NOMO-1 treated with dmso at 0.1 percent for 144 hours (cell line): ENCODE measurements around the gene PIANP.
"Not testable (repeated sequence)": the region's sequence is repeated elsewhere in the genome, so short reads cannot be mapped to it uniquely, and the experiment has no call there.

Experiments
- DNase-seq: peaks from one replicate; lab custom pipeline; 2025; ENCODE audit not compliant: unreplicated experiment; lab: John Stamatoyannopoulos, UW

The PIANP gene, protein sequence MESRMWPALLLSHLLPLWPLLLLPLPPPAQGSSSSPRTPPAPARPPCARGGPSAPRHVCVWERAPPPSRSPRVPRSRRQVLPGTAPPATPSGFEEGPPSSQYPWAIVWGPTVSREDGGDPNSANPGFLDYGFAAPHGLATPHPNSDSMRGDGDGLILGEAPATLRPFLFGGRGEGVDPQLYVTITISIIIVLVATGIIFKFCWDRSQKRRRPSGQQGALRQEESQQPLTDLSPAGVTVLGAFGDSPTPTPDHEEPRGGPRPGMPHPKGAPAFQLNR

DNA sequence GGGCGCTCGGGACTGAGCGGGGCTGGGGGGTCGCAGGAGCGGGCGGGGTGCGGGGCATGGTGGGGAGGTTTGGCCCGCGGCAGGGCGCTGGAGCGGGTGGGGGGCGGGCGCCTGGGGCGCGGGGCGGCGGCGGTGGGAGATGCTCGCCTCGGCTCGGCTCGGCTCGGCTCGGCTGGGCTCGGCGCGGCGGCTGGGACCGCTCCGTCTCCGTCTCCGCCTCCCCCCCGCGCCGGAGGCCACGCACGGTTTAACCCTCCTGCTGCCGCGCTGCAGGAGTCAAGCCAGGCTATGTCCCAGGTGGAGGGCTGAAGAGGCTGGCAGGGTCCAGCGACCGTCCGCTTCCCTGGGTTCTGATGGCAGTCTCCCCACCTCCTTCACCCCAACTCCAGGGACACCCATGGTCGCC lies at the start of gene PIANP:
Gene PIANP (minus strand): TSS at position 170 of the 406 bp plus-strand sequence. CDS start 2,754 bp downstream, outside the sequence.
- DNase-seq: no peak

DNA sequence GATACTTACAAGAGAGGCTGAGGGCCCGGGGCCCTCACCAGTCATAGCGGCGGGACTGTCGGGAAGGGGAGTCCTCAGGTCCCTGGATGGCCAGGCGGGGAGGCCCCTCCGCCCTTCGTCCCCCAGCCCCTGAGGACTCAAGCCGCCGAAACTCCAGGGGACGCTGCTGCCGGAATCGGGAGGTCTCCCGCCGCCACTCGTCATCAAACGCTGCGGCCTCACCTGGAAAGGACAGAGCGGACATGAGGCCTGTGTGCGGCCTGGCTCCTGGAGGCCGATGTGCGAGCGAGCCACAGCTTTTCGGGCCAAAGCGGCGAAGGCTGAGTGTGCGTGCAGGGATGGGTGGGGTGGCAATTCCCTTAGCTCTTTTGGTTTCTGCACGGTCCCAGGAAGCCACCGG lies 48.1 kb upstream of the PIANP start:
- no peak for DNase-seq

DNA sequence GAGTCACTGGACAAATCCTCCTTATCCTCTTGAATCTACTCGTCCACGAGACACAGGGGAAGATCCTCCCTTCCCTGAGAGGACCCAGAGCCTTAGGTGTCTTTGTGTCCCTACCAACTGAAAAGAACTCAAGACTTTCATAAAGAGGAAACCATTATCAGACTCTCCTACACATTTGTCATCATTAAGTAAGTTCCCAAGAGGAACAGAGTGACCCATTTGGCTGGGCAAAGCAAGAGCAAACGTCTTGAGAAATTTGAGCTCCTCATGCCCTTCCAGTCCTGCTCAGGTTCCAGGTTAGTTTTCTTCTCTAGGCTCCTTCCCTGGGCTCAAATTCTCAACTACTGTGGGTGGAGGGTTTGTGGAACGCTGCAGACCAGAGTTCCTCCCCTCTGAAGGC lies 46.6 kb upstream of the PIANP start:
- no peak for DNase-seq

DNA sequence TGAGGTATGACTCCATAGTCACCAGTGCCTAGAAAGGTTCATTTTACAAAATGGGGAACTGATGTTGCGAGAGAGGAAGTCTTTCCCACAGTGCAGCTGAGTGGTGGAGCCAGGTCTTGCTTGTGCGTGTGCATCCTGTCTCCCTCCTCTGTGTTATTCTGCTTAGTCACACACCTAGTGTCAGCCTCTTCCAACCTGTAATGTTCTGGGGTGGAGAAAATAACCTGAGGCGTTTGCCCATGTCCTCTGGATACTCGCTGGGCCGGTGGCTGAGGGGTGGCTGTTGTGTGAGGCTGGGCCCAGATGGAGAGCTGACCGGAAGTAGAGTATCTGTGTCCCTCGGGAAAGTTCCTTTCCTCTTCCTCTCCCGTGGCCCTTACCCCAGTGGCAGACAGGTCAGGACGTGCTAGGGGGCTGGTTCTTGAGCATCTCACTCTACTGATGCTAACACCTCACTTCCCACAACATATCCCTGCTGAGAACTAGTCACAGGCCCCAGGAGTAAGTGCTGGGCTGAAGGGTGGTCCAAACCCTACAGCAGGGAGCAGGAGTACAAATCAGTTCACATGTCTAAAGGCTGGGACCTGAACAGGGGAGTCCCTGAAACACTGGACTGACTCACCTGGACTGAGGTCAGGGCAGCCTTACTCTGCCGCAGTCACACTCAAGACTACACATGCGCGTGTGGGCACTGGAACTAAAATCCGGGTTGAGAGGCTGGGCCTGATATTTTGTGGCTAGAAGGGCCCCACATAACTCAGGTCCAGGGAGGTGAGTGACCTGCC lies 45.3 kb upstream of the PIANP start:
- DNase-seq: peak; percentile 89

DNA sequence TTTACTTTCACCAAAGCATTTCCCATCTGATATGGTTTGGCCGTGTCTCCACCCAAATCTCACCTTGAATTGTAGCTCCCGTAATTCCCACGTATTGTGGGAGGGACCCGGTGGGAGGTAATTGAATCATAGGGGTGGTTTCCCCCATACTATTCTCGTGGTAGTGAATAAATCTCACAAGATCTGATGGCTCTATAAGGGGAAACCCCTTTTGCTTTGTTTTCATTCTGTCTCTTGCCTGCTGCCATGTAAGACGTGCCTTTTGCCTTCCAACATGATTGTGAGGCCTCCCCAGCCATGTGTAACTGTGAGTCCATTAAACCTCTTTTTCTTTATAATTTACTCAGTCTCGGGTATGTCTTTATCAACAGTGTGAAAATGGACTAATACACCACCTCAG lies 42.7 kb upstream of the PIANP start:
- not testable (repeated sequence) for DNase-seq

DNA sequence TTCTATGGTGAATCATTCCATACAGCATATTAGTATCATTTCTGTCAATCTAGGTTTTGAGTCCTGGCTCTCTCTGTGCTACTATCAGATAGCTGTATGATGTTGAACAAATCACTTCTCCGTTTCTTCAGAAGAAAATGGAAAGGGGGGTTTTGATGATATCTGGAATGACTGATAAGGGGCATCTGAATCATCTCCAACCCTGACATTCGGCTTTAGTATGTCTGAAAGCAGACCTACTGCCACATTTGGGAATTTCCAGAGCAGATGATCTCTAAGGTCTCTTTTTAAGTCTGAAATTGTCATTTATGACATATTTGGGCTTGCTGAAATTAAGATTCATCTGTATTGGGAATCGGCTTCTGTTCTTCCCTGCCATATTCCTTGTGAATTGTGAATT lies 42.2 kb upstream of the PIANP start:
- DNase-seq: no peak

DNA sequence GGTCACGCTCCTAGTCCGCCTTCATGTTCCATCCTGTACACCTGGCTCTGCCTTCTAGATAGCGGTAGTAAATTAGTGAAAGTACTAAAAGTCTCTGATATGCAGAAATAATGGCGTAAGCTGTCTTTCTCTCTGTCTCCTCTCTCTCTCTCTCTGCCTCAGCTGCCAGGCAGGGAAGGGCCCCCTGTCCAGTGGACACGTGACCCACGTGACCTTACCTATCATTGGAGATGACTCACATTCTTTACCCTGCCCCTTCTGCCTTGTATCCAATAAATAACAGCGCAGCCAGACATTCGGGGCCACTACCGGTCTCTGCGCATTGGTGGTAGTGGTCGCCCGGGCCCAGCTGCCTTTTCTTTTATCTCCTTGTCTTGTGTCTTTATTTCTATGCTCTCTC lies 41.5 kb upstream of the PIANP start:
- DNase-seq: not testable (repeated sequence)

DNA sequence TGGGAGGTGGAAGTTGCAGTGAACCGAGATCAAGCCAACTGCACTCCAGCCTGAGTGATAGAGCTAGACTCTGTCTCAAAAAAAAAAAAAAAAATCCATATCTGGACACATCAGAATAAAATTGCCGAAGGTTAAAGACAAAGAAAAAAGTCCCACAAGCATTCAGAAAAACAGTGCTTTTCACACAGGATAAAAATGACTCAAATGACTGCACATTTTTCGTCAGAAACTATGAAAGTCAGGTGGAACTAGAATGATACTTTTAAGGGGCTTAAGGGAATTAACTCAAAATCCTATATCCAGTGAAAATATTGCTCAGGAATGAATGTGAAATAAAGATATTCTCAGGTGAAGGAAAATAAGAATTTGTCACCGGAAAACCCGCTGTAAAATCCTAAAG lies 36.1 kb upstream of the PIANP start:
- no peak for DNase-seq

DNA sequence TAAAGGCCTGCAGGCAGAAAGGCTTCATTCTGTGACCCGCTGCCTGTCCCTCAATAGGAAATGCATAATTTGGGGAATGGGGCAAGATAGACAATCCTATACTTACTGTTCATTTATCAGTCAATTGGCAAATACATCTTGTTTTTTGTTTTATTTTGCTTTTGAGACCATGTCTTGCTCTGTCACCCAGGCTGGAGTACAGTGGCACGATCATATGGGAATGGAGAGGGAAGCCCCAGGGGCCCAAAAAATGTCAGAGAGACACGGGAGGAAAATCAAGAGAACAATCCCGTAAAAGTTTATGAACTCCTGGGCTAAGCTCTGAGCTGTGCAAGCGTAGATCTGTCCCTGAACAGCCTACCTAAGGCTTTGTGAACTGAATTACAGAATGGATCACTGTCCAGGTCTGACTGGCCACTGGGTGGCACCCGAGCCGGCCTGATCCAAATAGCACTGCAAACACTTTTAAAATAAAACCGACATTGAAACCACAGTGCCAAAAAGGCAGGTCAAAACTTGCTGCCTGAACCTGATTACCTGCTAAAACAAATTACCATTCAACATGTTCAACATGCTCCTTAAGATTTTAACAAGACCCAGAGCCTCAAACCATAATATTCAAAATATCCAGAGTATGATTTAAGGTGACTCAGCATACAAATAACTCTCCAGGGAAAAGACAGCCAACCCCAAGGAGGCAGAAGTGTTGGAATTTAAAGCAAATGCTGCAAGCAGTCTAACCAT lies 35.0 kb upstream of the PIANP start:
- peak; percentile 12 for DNase-seq

DNA sequence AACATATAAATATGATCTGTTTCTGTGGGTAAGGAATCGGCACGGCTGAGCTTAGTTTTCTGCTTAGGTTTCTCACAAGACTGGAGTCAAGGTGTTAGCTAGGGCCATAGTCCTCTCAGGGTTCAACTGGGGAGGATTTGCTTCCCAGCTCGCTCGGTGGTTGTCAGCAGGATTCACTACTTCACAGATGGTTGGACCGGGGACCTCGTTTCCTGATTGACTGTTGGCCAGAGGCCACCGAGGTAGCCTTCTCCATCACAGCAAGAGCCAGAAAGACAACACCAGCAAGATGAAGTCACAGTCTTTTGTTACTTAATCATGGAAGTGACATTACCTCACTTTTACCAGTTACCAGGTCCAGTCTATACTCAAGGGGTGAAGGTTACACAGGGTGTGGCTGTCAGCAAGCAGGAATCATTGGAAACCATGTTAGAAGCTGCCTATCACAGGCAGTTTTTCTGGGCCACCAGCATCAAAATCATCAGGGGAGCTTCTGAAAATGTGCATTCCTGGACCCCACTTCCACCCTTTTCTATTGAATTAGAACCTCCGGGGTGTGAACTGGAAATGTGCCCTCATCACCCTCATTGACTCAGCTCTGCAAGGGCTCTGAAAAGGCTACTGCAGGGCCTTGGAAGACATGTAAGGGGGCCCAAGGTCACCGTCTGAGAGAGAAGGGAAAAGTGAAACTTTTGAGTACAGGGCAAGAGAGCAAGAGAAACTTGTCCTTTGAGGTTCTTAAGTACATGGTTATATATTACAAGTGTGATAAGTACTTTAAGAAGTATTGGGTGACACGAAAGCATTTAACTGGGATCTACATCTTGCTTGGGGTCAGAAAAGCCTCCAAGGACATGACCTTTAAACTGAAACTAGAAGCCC lies 34.1 kb upstream of the PIANP start:
- DNase-seq: no peak

DNA sequence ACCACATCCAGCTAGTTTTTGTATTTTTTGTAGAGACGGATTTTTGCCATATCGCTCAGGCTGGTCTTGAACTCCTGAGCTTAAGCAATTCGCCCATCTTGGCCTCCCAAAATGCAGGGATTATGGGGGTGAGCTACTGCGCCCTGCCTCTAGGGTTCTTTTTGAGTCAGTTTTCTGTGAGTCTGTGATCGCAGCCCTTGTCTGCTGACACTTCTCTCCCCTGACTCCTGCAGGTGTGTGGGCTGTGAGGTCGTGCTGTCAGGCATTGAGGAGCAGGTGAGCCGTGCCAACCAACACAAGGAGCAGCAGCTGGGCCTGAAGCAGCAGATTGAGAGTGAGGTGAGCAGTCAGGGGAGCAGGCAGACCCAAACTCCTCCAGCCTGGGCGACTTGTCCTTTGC lies 29.6 kb upstream of the PIANP start:
- no peak for DNase-seq

DNA sequence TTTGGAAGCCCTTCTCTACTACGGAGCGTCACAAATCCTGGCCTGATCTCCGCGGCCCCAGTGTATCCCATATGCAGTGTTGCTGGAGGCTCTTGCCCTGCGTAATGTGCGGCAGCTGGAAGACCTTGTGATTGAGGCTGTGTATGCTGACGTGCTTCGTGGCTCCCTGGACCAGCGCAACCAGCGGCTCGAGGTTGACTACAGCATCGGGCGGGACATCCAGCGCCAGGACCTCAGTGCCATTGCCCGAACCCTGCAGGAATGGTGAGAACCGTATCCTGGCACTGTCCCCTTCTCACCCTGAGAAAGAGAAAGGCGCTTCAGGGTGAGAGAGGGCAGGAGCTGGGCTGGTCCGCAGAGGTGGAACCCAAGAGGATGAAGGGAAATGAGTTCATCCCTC lies 28.6 kb upstream of the PIANP start:
- DNase-seq: no peak

DNA sequence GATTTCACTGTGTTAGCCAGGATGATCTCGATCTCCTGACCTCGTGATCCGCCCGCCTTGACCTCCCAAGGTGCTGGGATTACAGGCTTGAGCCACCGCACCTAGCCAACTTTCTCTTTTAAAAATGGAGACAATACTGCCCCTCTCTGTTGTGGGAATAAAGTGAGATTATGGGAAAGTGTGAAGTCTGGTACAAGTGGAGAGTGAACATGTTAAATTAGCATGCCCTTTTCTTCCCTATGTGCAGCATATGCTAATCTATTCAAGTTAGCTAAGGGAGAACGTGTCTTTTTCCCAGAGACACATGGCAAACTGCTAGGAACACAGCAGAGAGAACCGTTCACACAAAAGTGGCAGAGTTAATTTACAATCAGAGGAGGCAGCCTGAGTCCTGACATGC lies 24.7 kb upstream of the PIANP start:
- DNase-seq: no peak

DNA sequence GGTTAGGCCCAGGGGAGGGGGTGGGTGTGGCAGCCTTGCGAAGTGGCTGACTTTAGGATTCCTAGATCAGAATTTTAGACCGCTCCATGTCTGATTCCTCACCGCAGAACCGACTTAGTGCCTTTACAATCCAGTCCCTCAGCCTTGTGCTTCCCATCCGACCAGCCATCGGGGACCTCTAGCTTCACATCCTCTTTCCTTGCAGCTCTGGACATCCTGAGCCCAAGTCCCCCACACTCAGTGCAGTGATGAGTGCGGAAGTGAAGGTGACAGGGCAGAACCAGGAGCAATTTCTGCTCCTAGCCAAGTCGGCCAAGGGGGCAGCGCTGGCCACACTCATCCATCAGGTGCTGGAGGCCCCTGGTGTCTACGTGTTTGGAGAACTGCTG lies 23.8 kb upstream of the PIANP start:
- DNase-seq: peak; percentile 58

DNA sequence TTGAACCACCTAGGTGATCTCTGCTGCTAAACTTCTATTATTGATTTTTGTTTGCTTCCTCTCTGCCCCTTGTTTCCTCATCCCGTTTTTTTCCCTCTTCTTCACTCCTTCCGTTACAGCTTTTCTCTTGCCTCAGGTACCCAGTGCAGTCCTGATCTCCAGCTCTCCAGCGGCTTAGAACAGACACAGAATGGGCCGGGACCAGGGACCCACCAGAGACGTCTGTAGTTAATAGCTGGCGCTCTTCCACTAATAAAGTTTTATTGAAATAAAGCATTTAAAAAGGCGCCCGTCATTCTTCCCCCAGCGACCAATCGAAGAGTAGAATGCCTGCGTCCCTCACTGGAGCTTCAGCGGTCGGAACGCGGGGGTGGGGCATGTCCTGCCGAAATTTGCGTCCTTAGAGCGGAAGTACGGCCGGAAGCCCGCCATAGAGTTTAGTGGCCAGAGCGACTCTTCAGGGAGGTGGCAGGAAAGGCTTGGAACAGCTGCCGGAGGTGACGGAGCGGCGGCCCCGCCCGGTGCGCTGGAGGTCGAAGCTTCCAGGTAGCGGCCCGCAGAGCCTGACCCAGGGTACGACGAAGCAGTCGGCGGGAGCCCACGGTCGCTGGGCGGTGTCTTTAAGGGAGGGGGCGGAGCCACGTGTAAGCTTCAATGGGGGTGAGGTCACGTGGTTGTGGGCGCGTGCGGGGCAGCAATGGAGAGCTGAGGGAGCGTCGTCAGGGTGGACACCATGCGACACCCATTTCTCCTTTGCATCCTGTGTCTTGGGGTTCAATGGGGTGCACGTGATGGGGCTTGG lies 23.2 kb upstream of the PIANP start, which contains the start of gene COPS7A:
Gene COPS7A (plus strand): TSS at position 440 of the 802 bp plus-strand sequence. CDS start 611 bp downstream, outside the sequence.
- peak; percentile 100 for DNase-seq

DNA sequence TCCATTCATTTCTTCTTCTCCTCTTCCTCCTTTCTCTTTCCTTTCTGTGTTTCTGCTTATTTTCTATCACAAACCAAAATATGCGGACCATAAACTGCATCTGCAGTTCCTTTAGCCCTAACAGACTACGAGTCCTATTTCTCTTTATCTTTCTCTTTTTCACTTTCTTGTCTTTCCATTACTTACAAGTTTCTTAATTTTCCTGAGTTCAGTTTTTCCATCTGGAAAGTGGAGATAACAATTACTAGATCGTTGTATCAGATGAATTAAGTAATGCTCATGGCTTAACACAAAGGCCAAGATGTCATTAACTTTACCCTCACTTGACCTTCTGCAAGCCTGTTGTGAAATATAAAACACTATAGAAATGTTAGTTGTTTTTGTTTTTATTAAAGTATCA lies 22.2 kb upstream of the PIANP start:
- no peak for DNase-seq

DNA sequence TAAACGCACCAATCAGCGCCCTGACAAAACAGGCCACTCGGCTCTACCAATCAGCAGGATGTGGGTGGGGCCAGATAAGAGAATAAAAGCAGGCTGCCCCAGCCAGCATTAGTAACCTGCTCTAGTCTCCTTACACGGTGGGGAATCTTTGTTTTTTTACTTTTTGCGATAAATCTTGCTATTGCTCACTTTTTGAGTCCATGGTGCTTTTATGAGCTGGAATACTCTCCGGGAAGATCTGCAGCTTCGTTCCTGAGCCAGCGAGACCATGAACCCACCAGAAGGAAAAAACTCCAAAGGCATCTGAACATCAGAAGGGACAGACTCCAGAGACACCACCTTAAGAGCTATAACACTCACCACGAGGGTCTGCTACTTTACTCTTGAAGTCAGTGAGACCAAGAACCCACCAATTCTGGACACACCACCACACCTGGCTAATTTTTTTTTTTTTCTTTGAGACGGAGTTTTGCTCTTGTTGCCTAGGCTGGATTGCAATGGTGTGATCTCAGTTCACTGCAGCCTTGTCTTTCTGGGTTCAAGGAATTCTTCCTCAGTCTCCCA lies 16.3 kb upstream of the PIANP start:
- no peak for DNase-seq

DNA sequence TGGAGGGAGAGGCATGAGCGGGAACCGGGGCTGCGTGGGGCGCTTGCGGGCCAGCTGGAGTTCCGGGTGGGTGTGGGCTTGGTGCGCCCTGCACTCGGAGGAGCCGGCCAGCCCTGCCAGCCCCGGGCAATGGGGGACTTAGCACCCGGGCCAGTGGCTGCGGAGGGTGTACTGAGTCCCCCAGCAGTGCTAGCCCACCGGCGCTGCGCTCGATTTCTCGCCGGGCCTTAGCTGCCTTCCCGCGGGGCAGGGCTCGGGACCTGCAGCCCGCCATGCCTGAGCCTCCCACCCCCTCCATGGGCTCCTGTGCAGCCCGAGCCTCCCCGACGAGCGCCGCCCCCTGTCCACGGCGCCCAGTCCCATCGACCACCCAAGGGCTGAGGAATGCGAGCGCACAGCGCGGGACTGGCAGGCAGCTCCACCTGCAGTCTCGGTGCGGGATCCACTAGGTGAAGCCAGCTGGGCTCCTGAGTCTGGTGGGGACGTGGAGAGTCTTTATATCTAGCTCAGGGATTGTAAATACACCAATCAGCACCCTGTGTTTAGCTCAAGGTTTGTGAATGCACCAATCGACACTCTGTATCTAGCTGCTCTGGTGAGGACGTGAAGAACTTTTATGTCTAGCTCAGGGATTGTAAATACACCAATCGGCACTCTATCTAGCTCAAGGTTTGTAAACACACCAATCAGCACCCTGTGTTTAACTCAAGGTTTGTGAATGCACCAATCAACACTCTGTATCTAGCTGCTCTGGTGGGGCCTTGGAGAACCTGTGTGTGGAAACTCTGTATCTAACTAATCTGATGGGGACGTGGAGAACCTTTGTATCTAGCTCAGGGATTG lies 15.6 kb upstream of the PIANP start:
- DNase-seq: not testable (repeated sequence)

DNA sequence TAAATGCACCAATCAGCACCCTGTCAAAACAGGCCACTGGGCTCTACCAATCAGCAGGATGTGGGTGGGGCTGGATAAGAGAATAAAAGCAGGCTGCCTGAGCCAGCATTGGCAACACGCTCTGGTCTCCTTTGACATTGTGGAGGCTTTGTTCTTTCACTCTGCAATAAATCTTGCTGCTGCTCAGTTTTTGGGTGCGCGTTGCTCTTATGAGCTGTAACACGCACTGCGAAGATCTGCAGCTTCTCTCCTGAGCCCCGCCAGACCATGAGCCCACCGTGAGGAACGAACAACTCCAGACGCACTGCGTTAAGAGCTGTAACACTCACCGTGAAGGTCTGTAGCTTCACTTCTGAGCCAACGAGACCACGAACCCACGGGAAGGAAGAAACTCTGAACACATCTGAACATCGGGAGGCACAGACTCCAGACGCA lies 8.4 kb upstream of the PIANP start:
- DNase-seq: no peak
